ENCODE results near the gene SLC17A1.
"Not testable (repeated sequence)": the region's sequence is repeated elsewhere in the genome, so short reads cannot be mapped to it uniquely, and the experiment has no call there.

Gene SLC17A1

DNA sequence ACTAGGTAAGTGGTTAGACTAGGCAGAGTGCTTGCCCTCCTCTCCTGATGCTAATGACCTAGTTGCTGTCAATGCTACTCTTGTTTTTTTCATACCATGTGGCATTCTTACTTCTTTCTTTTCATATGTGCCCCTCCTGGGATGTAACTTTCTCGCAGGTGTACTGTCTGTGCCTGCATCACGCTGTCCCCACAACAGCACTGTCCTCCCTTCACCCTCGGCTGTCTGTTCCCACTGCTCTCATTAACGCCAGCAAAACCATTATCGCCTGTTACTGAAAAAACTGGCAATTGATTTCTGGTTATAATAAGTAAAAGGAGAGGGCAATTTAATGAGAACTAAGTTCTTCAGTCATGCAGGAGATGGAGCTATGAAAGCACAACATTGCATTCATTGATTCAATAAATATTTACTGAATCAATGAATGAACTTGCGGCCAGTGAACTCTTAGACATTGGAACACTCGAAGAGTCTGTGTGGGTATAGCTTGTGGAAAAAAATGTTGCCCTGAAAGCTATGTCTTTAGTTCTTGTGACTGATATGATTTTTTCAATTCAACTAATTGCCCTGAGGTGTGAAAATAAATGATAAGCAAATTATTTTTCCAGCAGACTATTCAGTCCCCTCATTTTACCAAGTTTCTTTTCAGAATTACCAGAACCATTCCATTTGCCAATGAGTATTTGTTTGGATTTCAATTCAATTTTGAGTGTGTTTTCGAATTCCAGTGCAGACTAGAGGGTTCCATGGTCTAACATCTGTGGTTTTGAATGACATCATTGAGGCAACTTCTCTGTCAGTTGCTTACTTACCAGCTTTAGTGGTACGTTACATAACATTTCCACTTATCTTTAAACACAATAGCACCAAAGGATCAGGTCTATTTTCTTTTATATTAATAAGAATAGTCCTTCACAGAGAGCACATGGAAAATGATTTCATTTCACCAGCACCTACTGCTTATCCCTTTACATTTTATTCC lies 75.2 kb downstream of the SLC17A1 start:
- no peak for DNase-seq

- DNase-seq = no peak
Measured at GRCh38 chr6:25755483-25755882, 76.4 kb downstream of the SLC17A1 start.

DNA sequence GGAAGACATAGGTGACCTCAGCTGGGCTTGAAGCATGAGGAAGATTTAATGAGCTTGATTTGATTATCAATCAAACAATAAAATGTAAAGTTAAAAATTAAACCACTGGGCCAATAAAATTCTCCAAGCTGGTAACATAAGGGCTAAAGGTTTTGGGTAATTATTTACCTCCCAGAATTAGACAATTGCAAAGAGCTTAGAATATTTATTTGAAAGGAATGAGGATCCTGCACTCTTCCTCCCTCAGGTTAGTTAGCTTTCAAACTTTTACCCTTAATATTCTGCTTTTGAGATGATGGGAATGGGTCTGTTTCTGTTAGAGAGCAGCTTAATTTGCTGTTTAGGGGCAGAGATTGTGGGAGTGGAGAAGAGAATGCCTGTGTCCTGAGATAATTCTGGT lies 77.3 kb downstream of the SLC17A1 start, which contains the start of gene SLC17A4:
Gene SLC17A4, plus strand, starts transcription at position 208 of the 400 bp plus-strand sequence. CDS start 7,221 bp downstream, outside the sequence.
- no peak for DNase-seq

- DNase-seq = no peak
Measured at GRCh38 chr6:25753079-25753478, 78.8 kb downstream of the SLC17A1 start.

- no peak for DNase-seq
Measured at GRCh38 chr6:25750906-25751305, 80.9 kb downstream of the SLC17A1 start.

- no peak for DNase-seq
Measured at GRCh38 chr6:25749837-25750236, 82.0 kb downstream of the SLC17A1 start.

- DNase-seq = not testable (repeated sequence)
Measured at GRCh38 chr6:25748601-25749517, 83.0 kb downstream of the SLC17A1 start.

GRCh38 chr6:25748049-25748448 lies 83.8 kb downstream of the SLC17A1 start:
- no peak for DNase-seq

GRCh38 chr6:25747477-25747876 lies 84.4 kb downstream of the SLC17A1 start:
- no peak for DNase-seq

DNA sequence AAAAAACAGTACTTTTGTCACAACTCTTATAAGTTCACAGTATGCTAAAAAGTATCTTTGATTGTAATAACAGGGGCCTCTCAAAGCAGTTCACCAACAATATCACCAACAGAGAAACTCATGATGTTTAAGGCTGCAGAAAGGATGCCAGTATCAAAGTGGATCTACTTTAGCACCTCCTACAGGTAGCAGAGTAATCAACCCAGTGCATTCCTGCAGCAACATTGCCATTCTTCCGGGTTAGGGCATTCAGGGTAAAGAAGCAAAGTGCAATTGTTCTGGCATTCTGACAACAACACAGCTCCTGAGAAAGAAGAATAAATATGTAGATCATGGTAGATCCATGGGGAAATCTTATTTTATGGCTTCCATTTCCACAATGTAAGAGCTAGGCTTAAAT lies 84.9 kb downstream of the SLC17A1 start:
- DNase-seq = no peak

DNA sequence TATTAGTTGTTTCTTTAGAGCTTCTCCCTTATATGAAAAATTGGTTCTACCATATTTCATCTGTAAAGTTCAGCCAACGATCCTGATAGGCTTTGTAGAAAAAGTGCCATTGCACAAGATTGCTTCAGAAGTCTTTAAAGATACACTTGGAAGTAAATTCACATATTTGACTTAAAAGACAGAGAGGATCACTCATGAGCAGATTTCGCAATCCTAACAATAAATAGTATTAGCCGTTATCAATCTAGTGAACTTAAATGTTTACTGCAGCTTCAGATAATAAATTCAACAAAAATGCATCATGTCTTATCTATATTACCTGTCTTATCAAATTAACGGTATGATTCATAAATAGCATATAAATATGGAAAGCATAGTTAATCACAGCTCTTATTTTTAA lies 86.0 kb downstream of the SLC17A1 start:
- DNase-seq = no peak

DNA sequence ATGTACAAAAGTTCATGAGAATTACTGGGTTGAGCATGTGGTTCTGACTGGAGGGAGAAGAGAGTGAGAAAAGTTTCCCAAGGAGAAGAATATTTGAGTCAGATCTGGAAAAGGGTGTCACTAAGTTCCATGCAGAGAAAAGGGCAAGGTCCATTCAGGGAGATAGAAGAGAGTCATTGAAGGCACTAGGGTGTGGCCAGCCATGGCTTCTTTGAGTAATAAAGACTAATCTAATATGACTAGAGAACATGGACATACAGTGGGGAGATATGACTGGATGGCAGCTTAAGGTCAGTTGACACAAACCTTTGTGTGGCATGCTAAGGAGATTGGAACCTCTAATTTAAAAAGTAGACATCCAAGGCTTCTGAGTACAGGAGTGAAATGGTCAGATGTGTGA lies 88.0 kb downstream of the SLC17A1 start:
- no peak for DNase-seq

GRCh38 chr6:25735261-25735660 lies 96.6 kb downstream of the SLC17A1 start:
- DNase-seq = no peak
